ENCODE measurements around the gene AGPAT4.

- TF ChIP-seq CTCF (IDR thresholded peaks at IDR 0.05) (no peak), SIN3A (IDR thresholded peaks at IDR 0.05; ENCODE audit: borderline replicate concordance, low read depth, low read length) (no peak), ZBTB33 (IDR thresholded peaks at IDR 0.05; ENCODE audit: borderline replicate concordance, low read depth) (no peak), RAD21 (IDR thresholded peaks at IDR 0.05; ENCODE audit: low read length) (no peak), CHD2 (IDR thresholded peaks at IDR 0.05; ENCODE audit: low read length, partially characterized antibody) (no peak), REST (IDR thresholded peaks at IDR 0.05; ENCODE audit: low read depth, low read length) (no peak), EZH2phosphoT487 (IDR thresholded peaks at IDR 0.05; ENCODE audit: borderline replicate concordance, low read depth) (no peak), FOXM1 (IDR thresholded peaks at IDR 0.05; ENCODE audit: low read depth) (no peak), EP300 (IDR thresholded peaks at IDR 0.05; ENCODE audit: borderline replicate concordance in 1 of 2, low read depth in 1 of 2, low read length in 1 of 2) (no peak), YY1 (IDR thresholded peaks at IDR 0.05; ENCODE audit: low read depth) (no peak), RFX5 (IDR thresholded peaks at IDR 0.05; ENCODE audit: low read length) (no peak), SMC3 (IDR thresholded peaks at IDR 0.05; ENCODE audit: low read depth, low read length) (no peak)
These were observed 81.0 kb downstream of the AGPAT4 start for GRCh38 chr6:161192636-161193411.
